Measurements from ENCODE around the gene TIGD1.
"Not testable (repeated sequence)": the region's sequence is repeated elsewhere in the genome, so short reads cannot be mapped to it uniquely, and the experiment has no call there.

Gene TIGD1

GRCh38 chr2:232538671-232539070, 11.7 kb downstream of the TIGD1 start:
- DNase-seq: no peak

- no peak for DNase-seq
These were observed 12.9 kb downstream of the TIGD1 start for GRCh38 chr2:232537499-232537898.

- peak in 1 of 2 experiments; percentile 23 for DNase-seq
These were observed 13.3 kb downstream of the TIGD1 start for GRCh38 chr2:232537079-232537478.

GRCh38 chr2:232535761-232536530, 14.4 kb downstream of the TIGD1 start:
- DNase-seq: no peak

GRCh38 chr2:232534940-232535651, 15.3 kb downstream of the TIGD1 start:
- no peak for DNase-seq

GRCh38 chr2:232533944-232534710, 16.2 kb downstream of the TIGD1 start:
- no peak for DNase-seq

GRCh38 chr2:232532821-232533220, 17.5 kb downstream of the TIGD1 start:
- DNase-seq: not testable (repeated sequence)

- DNase-seq: no peak
These were observed 17.9 kb downstream of the TIGD1 start for GRCh38 chr2:232532419-232532818.

- DNase-seq: no peak
These were observed 19.6 kb downstream of the TIGD1 start for GRCh38 chr2:232530626-232531260.

GRCh38 chr2:232529806-232530547, 20.4 kb downstream of the TIGD1 start:
- no peak for DNase-seq

GRCh38 chr2:232528746-232529460, 21.5 kb downstream of the TIGD1 start:
- no peak for DNase-seq

- DNase-seq: no peak
These were observed 22.4 kb downstream of the TIGD1 start for GRCh38 chr2:232527905-232528470.

GRCh38 chr2:232526372-232526941, 23.9 kb downstream of the TIGD1 start:
- no peak for DNase-seq

GRCh38 chr2:232525791-232526371, 24.5 kb downstream of the TIGD1 start, which contains the start of gene CHRND:
Gene CHRND (plus strand): TSS chr2:232526160. CDS start chr2:232526216, 56 bp downstream.
- no peak for DNase-seq

GRCh38 chr2:232525199-232525598, 25.2 kb downstream of the TIGD1 start:
- DNase-seq: no peak

GRCh38 chr2:232524771-232525170, 25.6 kb downstream of the TIGD1 start:
- no peak for DNase-seq

- DNase-seq: peak; percentile 44 to 60
These were observed 26.4 kb downstream of the TIGD1 start for GRCh38 chr2:232523682-232524597.

GRCh38 chr2:232523402-232523681, 27.0 kb downstream of the TIGD1 start:
- DNase-seq: no peak

GRCh38 chr2:232522623-232523401, 27.5 kb downstream of the TIGD1 start:
- no peak for DNase-seq

All from activated CD4-positive, alpha-beta T cell treated with anti-CD3 and anti-CD28 coated beads, Interleukin-2, amount 50 U/mL, for 48 hours (primary cell).